Epithelial cell of esophagus (primary cell): Measurements from ENCODE around the gene CELSR2.

Experiments
- DNase-seq: peaks from one replicate; pipeline ENCODE4 v3.0.0; 2010; ENCODE audit warnings: low read depth
- H3K4me3 ChIP-seq: 2 replicates; pipeline ENCODE4 v1.5.1; 2011; ENCODE audit warnings: mild to moderate bottlenecking, low read length, control low read depth
- CTCF ChIP-seq: IDR thresholded peaks from 2 replicates; pipeline ENCODE4 v1.5.1; 2011; ENCODE audit warnings: low read depth, mild to moderate bottlenecking, low read length, control low read depth, inconsistent platforms; ENCODE audit not compliant: insufficient read depth; ENCODE audit errors: missing control alignments

CELSR2 gene

GRCh38 chr1:109294481-109294880, 45.1 kb downstream of the CELSR2 start:
- H3K4me3 ChIP-seq = no peak overlapping the region
- no peak for DNase-seq
- TF ChIP-seq CTCF = no peak

- no peak for TF ChIP-seq CTCF
- DNase-seq = no peak
- no peak overlapping the region for H3K4me3 ChIP-seq
These were observed 46.5 kb downstream of the CELSR2 start for GRCh38 chr1:109295712-109296415.

- TF ChIP-seq CTCF = no peak
- DNase-seq = peak; percentile 74
- H3K4me3 ChIP-seq = no peak overlapping the region
These were observed 47.4 kb downstream of the CELSR2 start for GRCh38 chr1:109296782-109297181.

- no peak overlapping the region for H3K4me3 ChIP-seq
- TF ChIP-seq CTCF = no peak
- peak; percentile 66 for DNase-seq
These were observed 49.6 kb downstream of the CELSR2 start for GRCh38 chr1:109298666-109299557.

DNA sequence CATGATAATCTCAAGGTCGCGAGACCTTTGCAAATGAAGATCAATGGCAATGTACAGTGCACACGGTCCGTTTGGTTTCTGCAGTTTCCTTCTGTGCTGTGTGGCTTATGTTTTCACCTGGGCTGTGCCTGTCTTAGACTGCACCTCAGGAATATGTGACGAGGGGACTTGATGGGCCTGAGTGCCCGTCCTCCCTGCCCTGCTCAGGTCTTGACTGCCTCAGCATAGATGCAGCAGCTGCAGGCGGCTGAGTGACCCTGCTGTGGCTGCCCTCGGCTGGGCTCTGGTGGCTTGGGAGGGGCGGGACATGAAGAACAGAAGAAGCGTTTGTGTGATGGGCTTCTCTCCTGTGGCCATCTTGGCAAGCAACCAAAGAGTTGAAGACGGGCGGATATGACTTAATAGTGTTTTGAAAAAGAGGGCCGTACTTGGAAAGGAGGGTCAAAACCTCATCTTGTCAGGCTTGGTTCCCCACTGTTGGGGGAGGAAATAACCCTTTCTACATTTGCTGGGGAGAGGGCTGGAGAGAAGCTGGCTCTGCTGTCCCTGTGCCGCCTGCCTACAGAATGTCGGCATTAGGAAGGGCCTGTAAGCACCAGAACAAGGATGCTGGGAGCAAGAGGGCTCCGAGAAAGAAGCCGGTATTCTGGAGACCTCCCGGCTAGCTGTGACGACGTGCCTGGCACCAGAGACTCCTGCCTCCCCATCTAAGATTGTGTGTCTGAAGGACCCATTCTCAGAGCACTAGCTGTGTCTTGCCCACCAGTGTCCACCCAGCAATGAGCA, 50.4 kb downstream of the CELSR2 start:
- TF ChIP-seq CTCF = no peak
- DNase-seq = no peak
- no peak overlapping the region for H3K4me3 ChIP-seq

GRCh38 chr1:109300650-109301151, 51.4 kb downstream of the CELSR2 start:
- no peak for DNase-seq
- no peak overlapping the region for H3K4me3 ChIP-seq
- TF ChIP-seq CTCF = no peak
